Upper lobe of left lung (tissue), 6 donors: Measurements from ENCODE around the gene PAX5. TPM values are rescaled to one million over a fixed set of nuclear protein-coding genes. Genes with fewer than 3 reads are reported as not detected.

Source experiments
- ATAC-seq, 2 donors: fragments of 200-7000 bp; cut with Tn5 transposase; one replicate each; pipeline ENCODE4 v1.9.1; 2022; ENCODE audit warnings: mild to moderate bottlenecking in 2 of 2, moderate library complexity in 2 of 2; ENCODE audit not compliant: low FRiP score in 2 of 2
- DNase-seq, 2 donors: peaks; one replicate each; pipeline ENCODE4 v3.0.0-alpha.2; 2019 to 2020
- H3K27ac ChIP-seq, 4 donors: fragments of 200-600 bp; sonication (generic); one replicate each; pipeline ENCODE4 v1.5.1; 2016 to 2019
- H3K27me3 ChIP-seq, 4 donors: fragments of 200-600 bp; sonication (generic); one replicate each; pipeline ENCODE4 v1.5.1; 2017 to 2019
- H3K36me3 ChIP-seq, 4 donors: fragments of 200-600 bp; sonication (generic); one replicate each; pipeline ENCODE4 v1.5.1; 2016 to 2019
- H3K4me1 ChIP-seq, 4 donors: fragments of 200-600 bp; sonication (generic); one replicate each; pipeline ENCODE4 v1.5.1; 2018 to 2019
- H3K4me3 ChIP-seq, 4 donors: fragments of 200-600 bp; sonication (generic); one replicate each; pipeline ENCODE4 v1.5.1; 2017 to 2019; ENCODE audit warnings: mild to moderate bottlenecking in 2 of 4, moderate library complexity in 1 of 4
- H3K9me3 ChIP-seq, 4 donors: fragments of 200-600 bp; sonication (generic); one replicate each; pipeline ENCODE4 v1.5.1; 2018 to 2019
- CTCF ChIP-seq, 6 experiments: fragments of 450-650 bp in 4 of 6; fragments of 200-600 bp in 2 of 6; sonication (generic) in 2 of 6; IDR thresholded peaks; one replicate each; pipeline ENCODE4 v1.5.1; 2016 to 2019; ENCODE audit warnings: antibody characterized with exemption in 6 of 6
- EP300 ChIP-seq, 4 donors: sonication (generic); formaldehyde crosslinking; IDR thresholded peaks; one replicate each; pipeline ENCODE4 v1.5.1; 2017; ENCODE audit warnings: antibody characterized with exemption in 4 of 4, control low read depth in 2 of 4
- POLR2A ChIP-seq, 4 donors: fragments of 450-650 bp; IDR thresholded peaks; one replicate each; pipeline ENCODE4 v1.5.1; 2016 to 2017; ENCODE audit warnings: antibody characterized with exemption in 4 of 4, mild to moderate bottlenecking in 2 of 4
- POLR2AphosphoS5 ChIP-seq, 2 donors: sonication (generic); formaldehyde crosslinking; IDR thresholded peaks; one replicate each; pipeline ENCODE4 v1.5.1; 2017; ENCODE audit warnings: antibody characterized with exemption in 2 of 2
- WGBS, 2 donors: methylation state at CpG; one replicate each; pipeline ENCODE4 v1.1.5; 2017 to 2018; 5-methylcytosine and 5-hydroxymethylcytosine counted together
- small RNA-seq, 4 donors: library from RNA; depleted of rRNA; stranded (forward); fragments of <200 nt; gene quantifications; one replicate each; pipeline ENCODE3, GENCODE V24; 2016
- total RNA-seq, 6 donors: library from RNA; depleted of rRNA in 4 of 6; stranded (reverse); fragments of >200 nt in 4 of 6; gene quantifications; one replicate each; pipeline versions ENCODE4 v1.1.0 to v1.2.1, GENCODE V29; 2016 to 2021
- donor health status: DM: no; HTN: no; CAD: no; lungs with moderate emphysema.
- donor health status: DM: no; HTN: yes; CAD: no; lungs with severe emphysema.

The PAX5 gene
- total RNA-seq, 6 donors from 2014 or later = under 0.01 to 0.64 (median 0.43) TPM; not detected in 1

GRCh38 chr9:36791222-36791950 lies 242.7 kb downstream of the PAX5 start:
- no peak for ATAC-seq
- TF ChIP-seq CTCF (IDR thresholded peaks at IDR 0.05) (no peak), POLR2A (IDR thresholded peaks at IDR 0.05) (no peak), EP300 (IDR thresholded peaks at IDR 0.05) (no peak), POLR2AphosphoS5 (IDR thresholded peaks at IDR 0.05) (no peak)
- Histone ChIP-seq H3K36me3 (no peaks in the 10 kb centered on the region), H3K9me3 (peaks cover 0 to 11% (median 7%) of the 10 kb centered on the region in 4 donors), H3K4me1 (no peaks in the 10 kb centered on the region), H3K27ac (no peak overlapping the region), H3K27me3 (no peaks in the 10 kb centered on the region), H3K4me3 (no peak overlapping the region)
- WGBS, 2 donors = 65 to 87% methylated on average over 8 to 9 of the region's 9 CpGs
- DNase-seq = no peak

GRCh38 chr9:36789886-36790285 lies 244.2 kb downstream of the PAX5 start:
- Histone ChIP-seq H3K27ac (no peak overlapping the region), H3K36me3 (no peaks in the 10 kb centered on the region), H3K4me1 (no peaks in the 10 kb centered on the region), H3K27me3 (no peaks in the 10 kb centered on the region), H3K9me3 (peaks cover 0 to 11% (median 7%) of the 10 kb centered on the region in 4 donors), H3K4me3 (no peak overlapping the region)
- ATAC-seq (no peak), DNase-seq (no peak)
- 44 to 60% methylated on average over 2 to 3 of the region's 3 CpGs for WGBS, 2 donors
- TF ChIP-seq EP300 (IDR thresholded peaks at IDR 0.05) = no peak
- TF ChIP-seq POLR2AphosphoS5 (IDR thresholded peaks at IDR 0.05) = no peak
- no peak for TF ChIP-seq CTCF (IDR thresholded peaks at IDR 0.05)
- TF ChIP-seq POLR2A (IDR thresholded peaks at IDR 0.05) = no peak

GRCh38 chr9:36788534-36788933 lies 245.5 kb downstream of the PAX5 start:
- H3K27ac ChIP-seq = no peak overlapping the region
- no peak for DNase-seq
- TF ChIP-seq POLR2A (IDR thresholded peaks at IDR 0.05) (no peak), POLR2AphosphoS5 (IDR thresholded peaks at IDR 0.05) (no peak), CTCF (IDR thresholded peaks at IDR 0.05) (peak in 1 of 6 experiments; percentile 15), EP300 (IDR thresholded peaks at IDR 0.05) (no peak)
- H3K4me1 ChIP-seq = no peaks in the 10 kb centered on the region
- no peaks in the 10 kb centered on the region for H3K27me3 ChIP-seq
- 77% methylated on average over 5 of the region's 5 CpGs; no CpG with 5 or more reads in 1 of the 2 donors for WGBS, 2 donors
- ATAC-seq = no peak
- H3K4me3 ChIP-seq = no peak overlapping the region
- peaks cover 0 to 6% (median 5%) of the 10 kb centered on the region in 4 donors for H3K9me3 ChIP-seq
- no peaks in the 10 kb centered on the region for H3K36me3 ChIP-seq

DNA sequence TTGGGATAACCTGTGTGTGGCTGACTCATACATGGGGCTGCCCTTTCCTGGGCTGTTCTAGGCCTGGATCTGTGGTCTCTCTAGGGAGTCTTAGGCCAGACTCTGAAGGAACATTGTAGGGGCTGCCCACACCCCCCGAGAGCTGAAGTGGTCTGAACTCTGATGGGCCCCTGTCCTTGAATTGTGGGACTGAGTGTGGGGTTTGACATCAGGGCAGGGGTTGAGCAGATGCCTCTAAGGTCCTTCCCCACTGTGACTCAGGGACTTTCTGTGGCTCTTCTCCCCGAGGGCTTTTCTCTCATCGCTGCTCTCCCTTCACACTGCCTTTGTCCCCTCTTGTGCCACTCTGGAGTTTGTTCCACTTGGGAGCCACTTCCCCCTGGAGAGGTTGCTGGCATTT lies 246.4 kb downstream of the PAX5 start:
- Histone ChIP-seq H3K9me3 (no peaks in the 10 kb centered on the region), H3K27ac (no peak overlapping the region), H3K4me1 (no peaks in the 10 kb centered on the region), H3K27me3 (no peaks in the 10 kb centered on the region), H3K36me3 (no peaks in the 10 kb centered on the region), H3K4me3 (no peak overlapping the region)
- ATAC-seq (no peak), DNase-seq (no peak)
- TF ChIP-seq EP300 (IDR thresholded peaks at IDR 0.05) (no peak), POLR2A (IDR thresholded peaks at IDR 0.05) (no peak), POLR2AphosphoS5 (IDR thresholded peaks at IDR 0.05) (no peak), CTCF (IDR thresholded peaks at IDR 0.05) (no peak)
- WGBS, 2 donors = 25 to 49% methylated on average over 2 to 3 of the region's 3 CpGs

Small RNA genes within 50 kb of the gene (small RNA-seq; reads per million reads assigned to genes)
- gene MIR4475 (0 reads per million in 4 donors), gene MIR4476 (0 reads per million in 4 donors), gene MIR4540 (0 reads per million in 4 donors)

Other genes with a start within 250 kb of the PAX5 start
- 10 to 100 TPM; 11.1 to 44.0 (median 18.7) TPM for gene ZCCHC7, start 86.3 kb upstream of the PAX5 start, total RNA-seq